ENCODE results near the gene AMACR.

DNA sequence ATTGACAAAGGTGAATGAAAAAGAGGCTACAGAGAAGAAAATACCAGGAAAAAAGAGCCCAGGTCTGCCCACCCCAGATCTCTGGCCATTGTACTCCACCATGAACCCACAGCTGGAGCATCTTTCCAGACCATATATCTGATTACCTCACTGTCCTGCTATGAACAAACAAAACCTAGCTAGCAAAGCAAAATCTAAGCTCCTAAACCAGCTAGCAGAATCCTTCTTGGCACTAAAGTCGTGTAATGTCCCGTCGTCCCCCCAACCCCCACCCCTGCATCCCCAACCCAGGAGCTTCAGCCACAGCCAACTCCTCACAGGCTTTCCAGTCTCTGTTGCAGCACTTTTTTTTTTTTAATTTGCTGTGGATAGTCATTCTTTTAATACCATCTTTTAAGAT, 32.6 kb upstream of the AMACR start:
- TF ChIP-seq, protein P1, sequence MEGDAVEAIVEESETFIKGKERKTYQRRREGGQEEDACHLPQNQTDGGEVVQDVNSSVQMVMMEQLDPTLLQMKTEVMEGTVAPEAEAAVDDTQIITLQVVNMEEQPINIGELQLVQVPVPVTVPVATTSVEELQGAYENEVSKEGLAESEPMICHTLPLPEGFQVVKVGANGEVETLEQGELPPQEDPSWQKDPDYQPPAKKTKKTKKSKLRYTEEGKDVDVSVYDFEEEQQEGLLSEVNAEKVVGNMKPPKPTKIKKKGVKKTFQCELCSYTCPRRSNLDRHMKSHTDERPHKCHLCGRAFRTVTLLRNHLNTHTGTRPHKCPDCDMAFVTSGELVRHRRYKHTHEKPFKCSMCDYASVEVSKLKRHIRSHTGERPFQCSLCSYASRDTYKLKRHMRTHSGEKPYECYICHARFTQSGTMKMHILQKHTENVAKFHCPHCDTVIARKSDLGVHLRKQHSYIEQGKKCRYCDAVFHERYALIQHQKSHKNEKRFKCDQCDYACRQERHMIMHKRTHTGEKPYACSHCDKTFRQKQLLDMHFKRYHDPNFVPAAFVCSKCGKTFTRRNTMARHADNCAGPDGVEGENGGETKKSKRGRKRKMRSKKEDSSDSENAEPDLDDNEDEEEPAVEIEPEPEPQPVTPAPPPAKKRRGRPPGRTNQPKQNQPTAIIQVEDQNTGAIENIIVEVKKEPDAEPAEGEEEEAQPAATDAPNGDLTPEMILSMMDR (IDR thresholded peaks at IDR 0.05), result no peak
- no peak for TF ChIP-seq POLR2AphosphoS5 (IDR thresholded peaks at IDR 0.05; ENCODE audit: low read depth, low read length)
- TF ChIP-seq, protein P2, sequence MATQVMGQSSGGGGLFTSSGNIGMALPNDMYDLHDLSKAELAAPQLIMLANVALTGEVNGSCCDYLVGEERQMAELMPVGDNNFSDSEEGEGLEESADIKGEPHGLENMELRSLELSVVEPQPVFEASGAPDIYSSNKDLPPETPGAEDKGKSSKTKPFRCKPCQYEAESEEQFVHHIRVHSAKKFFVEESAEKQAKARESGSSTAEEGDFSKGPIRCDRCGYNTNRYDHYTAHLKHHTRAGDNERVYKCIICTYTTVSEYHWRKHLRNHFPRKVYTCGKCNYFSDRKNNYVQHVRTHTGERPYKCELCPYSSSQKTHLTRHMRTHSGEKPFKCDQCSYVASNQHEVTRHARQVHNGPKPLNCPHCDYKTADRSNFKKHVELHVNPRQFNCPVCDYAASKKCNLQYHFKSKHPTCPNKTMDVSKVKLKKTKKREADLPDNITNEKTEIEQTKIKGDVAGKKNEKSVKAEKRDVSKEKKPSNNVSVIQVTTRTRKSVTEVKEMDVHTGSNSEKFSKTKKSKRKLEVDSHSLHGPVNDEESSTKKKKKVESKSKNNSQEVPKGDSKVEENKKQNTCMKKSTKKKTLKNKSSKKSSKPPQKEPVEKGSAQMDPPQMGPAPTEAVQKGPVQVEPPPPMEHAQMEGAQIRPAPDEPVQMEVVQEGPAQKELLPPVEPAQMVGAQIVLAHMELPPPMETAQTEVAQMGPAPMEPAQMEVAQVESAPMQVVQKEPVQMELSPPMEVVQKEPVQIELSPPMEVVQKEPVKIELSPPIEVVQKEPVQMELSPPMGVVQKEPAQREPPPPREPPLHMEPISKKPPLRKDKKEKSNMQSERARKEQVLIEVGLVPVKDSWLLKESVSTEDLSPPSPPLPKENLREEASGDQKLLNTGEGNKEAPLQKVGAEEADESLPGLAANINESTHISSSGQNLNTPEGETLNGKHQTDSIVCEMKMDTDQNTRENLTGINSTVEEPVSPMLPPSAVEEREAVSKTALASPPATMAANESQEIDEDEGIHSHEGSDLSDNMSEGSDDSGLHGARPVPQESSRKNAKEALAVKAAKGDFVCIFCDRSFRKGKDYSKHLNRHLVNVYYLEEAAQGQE (IDR thresholded peaks at IDR 0.05; ENCODE audit: insufficient read depth in 1 of 2, low read depth in 2 of 2, low read length in 1 of 2), result no peak
- no peak for TF ChIP-seq SIN3A (IDR thresholded peaks at IDR 0.05; ENCODE audit: borderline replicate concordance, insufficient read depth, low read depth, low read length)
- no peak for TF ChIP-seq TCF7L2 (IDR thresholded peaks at IDR 0.05; ENCODE audit: low read depth, low read length)

All from Panc1 (cell line).